Keratinocyte (primary cell): Measurements from ENCODE around the gene ACYP1.

Source experiments
- EZH2 ChIP-seq: IDR thresholded peaks from one replicate; pipeline ENCODE4 v1.6.1; 2012; ENCODE audit warnings: inconsistent platforms, mild to moderate bottlenecking, low read length, moderate library complexity
- TF ChIP-seq, protein P1 (sequence below), 3 experiments: IDR thresholded peaks in 1 of 3; conservative IDR thresholded peaks in 1 of 3; optimal IDR thresholded peaks in 1 of 3; 2 replicates in 2 of 3; 3 replicates in 1 of 3; pipeline versions ENCODE3 to v1.5.1; 2011; ENCODE audit warnings: low read length in 3 of 3, mild to moderate bottlenecking in 3 of 3, moderate library complexity in 2 of 3, control low read depth in 1 of 3, inconsistent platforms in 1 of 3; ENCODE audit not compliant: insufficient read depth in 2 of 3; ENCODE audit errors: extremely low read depth in 1 of 3

GRCh38 chr14:75069811-75070145, 6.0 kb upstream of the ACYP1 start:
- TF ChIP-seq, protein P1, sequence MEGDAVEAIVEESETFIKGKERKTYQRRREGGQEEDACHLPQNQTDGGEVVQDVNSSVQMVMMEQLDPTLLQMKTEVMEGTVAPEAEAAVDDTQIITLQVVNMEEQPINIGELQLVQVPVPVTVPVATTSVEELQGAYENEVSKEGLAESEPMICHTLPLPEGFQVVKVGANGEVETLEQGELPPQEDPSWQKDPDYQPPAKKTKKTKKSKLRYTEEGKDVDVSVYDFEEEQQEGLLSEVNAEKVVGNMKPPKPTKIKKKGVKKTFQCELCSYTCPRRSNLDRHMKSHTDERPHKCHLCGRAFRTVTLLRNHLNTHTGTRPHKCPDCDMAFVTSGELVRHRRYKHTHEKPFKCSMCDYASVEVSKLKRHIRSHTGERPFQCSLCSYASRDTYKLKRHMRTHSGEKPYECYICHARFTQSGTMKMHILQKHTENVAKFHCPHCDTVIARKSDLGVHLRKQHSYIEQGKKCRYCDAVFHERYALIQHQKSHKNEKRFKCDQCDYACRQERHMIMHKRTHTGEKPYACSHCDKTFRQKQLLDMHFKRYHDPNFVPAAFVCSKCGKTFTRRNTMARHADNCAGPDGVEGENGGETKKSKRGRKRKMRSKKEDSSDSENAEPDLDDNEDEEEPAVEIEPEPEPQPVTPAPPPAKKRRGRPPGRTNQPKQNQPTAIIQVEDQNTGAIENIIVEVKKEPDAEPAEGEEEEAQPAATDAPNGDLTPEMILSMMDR (optimal IDR thresholded peaks at IDR 0.05 in 1 of 3, IDR thresholded peaks at IDR 0.05 in 1 of 3, conservative IDR thresholded peaks at IDR 0.05 in 1 of 3; ENCODE audit: extremely low read depth in 1 of 3, insufficient read depth in 2 of 3, low read length in 3 of 3) = no peak
- TF ChIP-seq EZH2 = no peak
